H1 (cell line): Measurements from ENCODE around the gene TNFSF15. TPM values are rescaled to one million over a fixed set of nuclear protein-coding genes. Genes with fewer than 3 reads are reported as not detected.

Source experiments
- BRCA1 ChIP-seq: IDR thresholded peaks from 2 replicates; pipeline ENCODE4 v1.6.1; 2012; ENCODE audit warnings: low read depth, low read length, improper control_type of control experiment
- CEBPB ChIP-seq: IDR thresholded peaks from 2 replicates; pipeline ENCODE4 v1.6.1; 2012; ENCODE audit warnings: low read depth, low read length
- CHD7 ChIP-seq: fragments of 300-600 bp; sonication (generic); IDR thresholded peaks from 2 replicates; pipeline ENCODE4 v1.7.1; 2012; ENCODE audit warnings: low read length, moderate library complexity, mild to moderate bottlenecking, inconsistent platforms; ENCODE audit not compliant: insufficient replicate concordance
- GTF2F1 ChIP-seq: IDR thresholded peaks from 2 replicates; pipeline ENCODE4 v1.6.1; 2012; ENCODE audit warnings: low read depth, low read length, improper control_type of control experiment, borderline replicate concordance
- POLR2A ChIP-seq, 2 experiments: IDR thresholded peaks; 1 replicate in 1 of 2; 2 replicates in 1 of 2; pipeline ENCODE4 v1.6.1; 2011; ENCODE audit warnings: low read depth in 2 of 2, low read length in 2 of 2, mild to moderate bottlenecking in 2 of 2; ENCODE audit errors: control extremely low read depth in 1 of 2
- POLR2AphosphoS5 ChIP-seq: IDR thresholded peaks from 2 replicates; pipeline ENCODE4 v1.6.1; 2011; ENCODE audit warnings: low read depth, low read length
- RNF2 ChIP-seq: fragments of 200-900, 300-1000 bp; sonication (generic); IDR thresholded peaks from 2 replicates; pipeline ENCODE4 v1.7.1; 2016; ENCODE audit warnings: borderline replicate concordance, low read depth, mild to moderate bottlenecking, antibody characterized with exemption, low read length; ENCODE audit not compliant: poor library complexity, severe bottlenecking; ENCODE audit errors: missing control alignments
- SUZ12 ChIP-seq: fragments of 200-600 bp; sonication (generic); IDR thresholded peaks from 2 replicates; pipeline ENCODE4 v1.6.1; 2012; ENCODE audit warnings: mild to moderate bottlenecking, inconsistent platforms, low read length, moderate library complexity, mixed read lengths
- TAF1 ChIP-seq: IDR thresholded peaks from 2 replicates; pipeline ENCODE4 v1.6.1; 2011; ENCODE audit warnings: mild to moderate bottlenecking, low read depth, low read length
- polyA plus RNA-seq, 7 experiments: library from polyadenylated mRNA; depleted of rRNA in 3 of 7; stranded (reverse) in 5 of 7; unstranded in 2 of 7; fragments of >200 nt in 5 of 7; fragments of 200-250 nt in 2 of 7; gene quantifications; 1 replicate in 5 of 7; 2 replicates in 1 of 7; 4 replicates in 1 of 7; pipeline versions ENCODE4 v1.2.1 to v1.2.3, GENCODE V29; 2011 to 2013; ENCODE audit warnings: missing spikeins in 2 of 7, mixed read lengths in 2 of 7
- total RNA-seq: library from RNA; stranded (reverse); fragmentation: NEBNext Ultra II Directional; extraction: Animal tissue kit (Norgen Biotek cat#: 25700); gene quantifications from 2 replicates; pipeline ENCODE4 v1.2.1, GENCODE V29; 2021

The TNFSF15 gene
- total and polyA plus RNA-seq, 2 of the 8 experiments (the other 6 are each of a cell fraction or from before 2014, with no cell fraction given) = 0.09 to 0.17 TPM

- TF ChIP-seq CHD7 = no peak
- no peak for TF ChIP-seq GTF2F1
- TF ChIP-seq SUZ12 = no peak
- TF ChIP-seq POLR2A (IDR thresholded peaks at IDR 0.05; ENCODE audit: control extremely low read depth in 1 of 2, low read depth in 2 of 2, low read length in 2 of 2) = no peak
- TF ChIP-seq RNF2 = no peak
- TF ChIP-seq BRCA1 = no peak
- TF ChIP-seq CEBPB = no peak
- TF ChIP-seq POLR2AphosphoS5 = no peak
- TF ChIP-seq TAF1 = no peak
These were observed 8.0 kb upstream of the TNFSF15 start (continued) for GRCh38 chr9:114813717-114814418.
